Measurements from ENCODE around the gene SPATA31E1.

- TF ChIP-seq CTCF (IDR thresholded peaks at IDR 0.05; ENCODE audit: low read length) (no peak), EZH2 (IDR thresholded peaks at IDR 0.05; ENCODE audit: borderline replicate concordance, low read length) (no peak)
Measured at GRCh38 chr9:87880683-87881082, 2.0 kb upstream of the SPATA31E1 start.

Measured in OCI-LY1 (cell line).